Measurements from ENCODE around the gene PLXDC2.

Gene PLXDC2

DNA sequence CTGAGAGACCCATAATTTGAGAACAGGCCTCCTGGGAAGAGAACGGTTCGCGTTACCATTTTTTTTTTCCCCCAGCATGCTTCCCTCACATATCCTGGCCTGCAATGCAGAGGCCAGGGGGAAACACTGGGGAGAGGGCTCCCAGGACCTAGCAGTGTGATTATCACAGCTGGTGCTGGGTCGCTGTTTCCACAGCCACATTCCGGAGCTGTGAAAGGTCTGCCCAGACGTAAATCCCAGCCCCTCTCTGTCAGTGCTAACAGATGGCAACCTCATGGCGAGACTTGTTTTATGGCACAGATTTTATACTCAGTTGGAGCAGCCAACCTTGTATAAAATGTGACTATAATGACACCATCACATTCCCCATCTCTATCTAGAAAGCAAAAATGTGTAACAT, 150.5 kb downstream of the PLXDC2 start:
- TF ChIP-seq, protein P1, sequence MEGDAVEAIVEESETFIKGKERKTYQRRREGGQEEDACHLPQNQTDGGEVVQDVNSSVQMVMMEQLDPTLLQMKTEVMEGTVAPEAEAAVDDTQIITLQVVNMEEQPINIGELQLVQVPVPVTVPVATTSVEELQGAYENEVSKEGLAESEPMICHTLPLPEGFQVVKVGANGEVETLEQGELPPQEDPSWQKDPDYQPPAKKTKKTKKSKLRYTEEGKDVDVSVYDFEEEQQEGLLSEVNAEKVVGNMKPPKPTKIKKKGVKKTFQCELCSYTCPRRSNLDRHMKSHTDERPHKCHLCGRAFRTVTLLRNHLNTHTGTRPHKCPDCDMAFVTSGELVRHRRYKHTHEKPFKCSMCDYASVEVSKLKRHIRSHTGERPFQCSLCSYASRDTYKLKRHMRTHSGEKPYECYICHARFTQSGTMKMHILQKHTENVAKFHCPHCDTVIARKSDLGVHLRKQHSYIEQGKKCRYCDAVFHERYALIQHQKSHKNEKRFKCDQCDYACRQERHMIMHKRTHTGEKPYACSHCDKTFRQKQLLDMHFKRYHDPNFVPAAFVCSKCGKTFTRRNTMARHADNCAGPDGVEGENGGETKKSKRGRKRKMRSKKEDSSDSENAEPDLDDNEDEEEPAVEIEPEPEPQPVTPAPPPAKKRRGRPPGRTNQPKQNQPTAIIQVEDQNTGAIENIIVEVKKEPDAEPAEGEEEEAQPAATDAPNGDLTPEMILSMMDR (IDR thresholded peaks at IDR 0.05; ENCODE audit: control insufficient read depth, extremely low read depth, insufficient read depth), result no peak
- no peak overlapping the region for H3K4me3 ChIP-seq (ENCODE audit: low read depth, low read length)
- no peak for DNase-seq (ENCODE audit: low read depth)

DNA sequence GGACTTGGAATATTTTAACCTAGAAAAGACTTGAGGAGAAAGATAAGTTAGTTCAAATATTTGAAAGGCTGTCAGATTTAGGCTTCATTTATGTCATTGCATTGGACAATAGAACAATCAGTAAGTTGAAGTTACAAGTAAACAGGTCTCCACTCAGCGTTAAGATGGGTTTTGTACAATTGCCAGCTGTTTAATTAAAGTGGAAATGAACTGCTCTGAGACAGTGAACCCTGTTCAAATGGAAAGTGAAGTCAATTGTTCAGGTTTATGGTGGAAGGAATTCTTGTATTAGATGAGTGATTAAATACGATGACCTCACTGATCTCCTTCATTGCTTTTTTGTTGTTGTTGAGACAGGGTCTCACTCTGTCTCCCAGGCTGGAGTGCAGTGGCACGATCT, 151.7 kb downstream of the PLXDC2 start:
- TF ChIP-seq, protein P1 (IDR thresholded peaks at IDR 0.05; ENCODE audit: control insufficient read depth, extremely low read depth, insufficient read depth), result no peak
- DNase-seq (ENCODE audit: low read depth), result no peak
- no peak overlapping the region for H3K4me3 ChIP-seq (ENCODE audit: low read depth, low read length)

DNA sequence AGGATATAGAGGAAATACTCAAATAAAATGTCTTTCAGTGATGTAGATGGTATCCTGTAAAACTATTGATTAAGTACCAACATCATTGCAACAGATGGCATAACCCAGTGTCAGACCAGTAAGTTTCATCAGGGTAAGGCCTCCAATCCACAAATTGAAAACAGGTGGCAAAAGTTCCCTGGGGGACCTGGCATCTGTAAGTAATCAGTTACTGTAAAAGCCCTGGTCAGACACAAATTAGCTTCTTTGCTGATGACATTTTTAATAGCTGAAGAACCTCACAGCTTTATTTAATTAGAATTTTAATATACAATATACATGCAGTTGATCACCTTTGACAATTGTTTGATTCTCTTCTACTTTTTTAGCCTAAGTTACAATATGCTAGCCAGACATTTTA, 152.5 kb downstream of the PLXDC2 start:
- H3K4me3 ChIP-seq (ENCODE audit: low read depth, low read length), result no peak overlapping the region
- TF ChIP-seq, protein P1 (IDR thresholded peaks at IDR 0.05; ENCODE audit: control insufficient read depth, extremely low read depth, insufficient read depth), result no peak
- no peak for DNase-seq (ENCODE audit: low read depth)

DNA sequence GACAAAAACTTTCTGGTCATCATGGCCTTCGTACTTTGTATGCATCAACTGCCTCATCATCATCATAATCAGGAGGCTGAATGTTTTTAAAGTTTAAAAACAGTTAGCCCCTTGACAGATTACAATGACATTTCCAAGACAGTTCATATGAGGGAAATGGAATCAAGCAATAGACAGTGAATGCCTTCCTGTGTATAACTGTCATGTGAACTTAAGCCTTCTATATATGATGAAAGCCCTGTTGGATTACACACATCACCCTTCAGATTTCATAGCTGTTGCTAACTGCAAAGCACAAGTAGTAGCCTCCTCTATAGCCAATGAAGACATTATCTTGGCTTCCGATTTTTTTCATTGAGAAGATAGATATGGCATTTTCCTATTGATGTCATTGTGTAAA, 154.0 kb downstream of the PLXDC2 start:
- TF ChIP-seq, protein P1 (IDR thresholded peaks at IDR 0.05; ENCODE audit: control insufficient read depth, extremely low read depth, insufficient read depth), result no peak
- no peak overlapping the region for H3K4me3 ChIP-seq (ENCODE audit: low read depth, low read length)
- DNase-seq (ENCODE audit: low read depth), result no peak

DNA sequence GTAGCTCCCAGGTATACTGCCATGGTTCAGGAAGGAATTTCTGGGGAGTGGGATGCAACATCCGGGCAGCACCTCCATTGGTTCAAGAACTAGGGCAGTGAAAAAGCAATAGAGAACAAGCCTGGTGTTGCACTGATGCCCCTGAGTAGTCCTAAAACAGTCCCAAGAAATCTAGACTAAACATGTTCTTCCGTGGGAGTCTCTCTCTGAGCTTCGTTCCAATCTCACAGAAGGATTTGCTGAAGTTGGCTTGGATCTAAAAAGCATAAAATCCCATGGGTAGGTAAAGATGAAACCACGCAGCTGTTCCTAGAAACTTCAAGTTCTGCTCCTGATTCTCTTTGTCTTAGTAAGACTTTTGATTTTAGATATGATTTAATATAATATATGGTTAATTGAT, 154.5 kb downstream of the PLXDC2 start:
- no peak overlapping the region for H3K4me3 ChIP-seq (ENCODE audit: low read depth, low read length)
- DNase-seq (ENCODE audit: low read depth), result no peak
- TF ChIP-seq, protein P1 (IDR thresholded peaks at IDR 0.05; ENCODE audit: control insufficient read depth, extremely low read depth, insufficient read depth), result no peak

DNA sequence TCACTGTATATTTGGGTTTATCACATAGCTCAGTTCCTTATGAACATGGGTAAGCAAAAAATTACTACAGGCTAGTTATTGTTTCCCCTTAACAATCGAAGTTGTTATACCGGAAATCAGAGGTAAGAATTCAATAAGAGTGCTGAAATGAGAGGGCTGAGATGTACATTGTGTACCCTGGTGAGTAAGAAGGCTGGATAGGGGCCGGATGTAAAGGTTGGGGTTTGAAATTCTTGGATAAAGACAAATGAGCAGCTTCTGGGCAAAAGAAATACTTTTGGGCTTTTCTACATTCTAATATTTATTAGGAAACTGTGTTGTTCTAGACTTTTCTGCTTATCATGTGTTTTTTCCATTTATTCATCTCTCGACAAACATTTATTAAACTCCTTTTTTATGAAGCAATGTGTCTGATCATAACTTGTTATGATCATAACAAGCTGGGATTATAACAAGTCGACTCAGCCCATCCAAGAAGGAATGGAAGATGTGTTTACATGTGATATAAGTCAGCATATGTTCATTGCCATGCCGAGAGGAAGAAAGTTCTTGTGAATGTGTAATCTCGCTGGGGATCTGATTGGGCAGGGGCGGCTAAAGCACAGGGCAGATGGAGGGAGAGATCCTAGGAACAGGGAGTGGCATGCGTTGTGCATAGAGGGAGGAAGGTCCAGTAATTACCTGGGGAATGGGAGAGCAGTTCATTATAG, 155.3 kb downstream of the PLXDC2 start:
- TF ChIP-seq, protein P1 (IDR thresholded peaks at IDR 0.05; ENCODE audit: control insufficient read depth, extremely low read depth, insufficient read depth), result no peak
- H3K4me3 ChIP-seq (ENCODE audit: low read depth, low read length), result no peak overlapping the region
- DNase-seq (ENCODE audit: low read depth), result no peak

DNA sequence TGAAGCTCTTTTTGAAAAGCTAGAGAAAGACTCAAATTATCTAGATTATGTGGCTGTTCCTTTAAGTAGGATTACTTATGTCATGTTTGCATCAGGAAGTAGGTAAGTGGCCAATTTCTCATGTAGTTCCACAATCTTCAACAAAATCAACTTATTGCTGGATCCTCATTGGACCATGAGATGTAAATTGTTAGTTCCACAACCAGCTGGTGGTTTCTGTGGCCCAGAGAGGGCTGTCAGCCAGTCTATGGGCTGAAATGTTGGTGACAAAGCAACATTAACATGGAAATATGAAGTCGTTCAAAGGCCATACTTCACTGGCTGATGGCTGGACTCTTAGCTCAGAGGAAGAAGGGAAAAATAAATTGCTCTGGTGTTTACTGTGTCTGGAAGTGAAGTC, 157.9 kb downstream of the PLXDC2 start:
- H3K4me3 ChIP-seq (ENCODE audit: low read depth, low read length), result no peak overlapping the region
- TF ChIP-seq, protein P1 (IDR thresholded peaks at IDR 0.05; ENCODE audit: control insufficient read depth, extremely low read depth, insufficient read depth), result no peak
- DNase-seq (ENCODE audit: low read depth), result no peak
